KBM-7 (cell line): ENCODE results near the gene APOBEC3C.
"Not testable (repeated sequence)": the region's sequence is repeated elsewhere in the genome, so short reads cannot be mapped to it uniquely, and the experiment has no call there.

Source experiments
- DNase-seq: peaks from one replicate; pipeline ENCODE4 v3.0.0-alpha.2; 2015
- in situ Hi-C: fragments of 300-500 bp; cut with MboI; formaldehyde crosslinking; loops from 2 replicates; pipeline ENCODE4 v1.14.3; 2020; ENCODE audit warnings: low sequenced_read_pairs, low pct_unique_long_range_greater_than_20kb, mixed read lengths

APOBEC3C gene

GRCh38 chr22:39014723-39015121 is 665 bp downstream of the APOBEC3C start:
- DNase-seq, in situ Hi-C loops: not testable (repeated sequence)

- no peak for DNase-seq
- in situ Hi-C loops, result no loop called here
These were observed 2.5 kb downstream of the APOBEC3C start for GRCh38 chr22:39016592-39016991.

DNA sequence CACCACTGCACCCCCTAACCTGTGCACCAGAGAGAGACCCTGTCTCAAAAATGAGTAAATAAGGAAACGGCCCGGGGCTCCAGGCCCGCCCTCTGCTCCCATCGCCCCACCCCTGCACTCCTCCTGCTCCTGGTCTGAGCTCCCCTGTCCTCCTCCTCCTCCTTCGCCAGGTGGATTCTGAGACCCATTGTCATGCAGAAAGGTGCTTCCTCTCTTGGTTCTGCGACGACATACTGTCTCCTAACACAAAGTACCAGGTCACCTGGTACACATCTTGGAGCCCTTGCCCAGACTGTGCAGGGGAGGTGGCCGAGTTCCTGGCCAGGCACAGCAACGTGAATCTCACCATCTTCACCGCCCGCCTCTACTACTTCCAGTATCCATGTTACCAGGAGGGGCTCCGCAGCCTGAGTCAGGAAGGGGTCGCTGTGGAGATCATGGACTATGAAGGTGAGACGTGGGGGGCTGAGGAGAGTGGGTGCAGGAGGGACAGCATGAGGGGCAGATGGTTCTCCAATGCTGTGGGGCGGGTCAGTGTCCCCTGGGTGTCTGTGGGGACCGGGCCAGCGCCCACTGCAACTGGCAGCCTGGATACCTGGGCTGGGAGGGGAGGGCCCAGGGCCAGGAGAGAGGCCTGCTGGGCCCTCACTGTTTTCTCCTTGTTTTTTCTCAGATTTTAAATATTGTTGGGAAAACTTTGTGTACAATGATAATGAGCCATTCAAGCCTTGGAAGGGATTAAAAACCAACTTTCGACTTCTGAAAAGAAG is 3.7 kb downstream of the APOBEC3C start:
- in situ Hi-C loops, result no loop called here
- no peak for DNase-seq

DNA sequence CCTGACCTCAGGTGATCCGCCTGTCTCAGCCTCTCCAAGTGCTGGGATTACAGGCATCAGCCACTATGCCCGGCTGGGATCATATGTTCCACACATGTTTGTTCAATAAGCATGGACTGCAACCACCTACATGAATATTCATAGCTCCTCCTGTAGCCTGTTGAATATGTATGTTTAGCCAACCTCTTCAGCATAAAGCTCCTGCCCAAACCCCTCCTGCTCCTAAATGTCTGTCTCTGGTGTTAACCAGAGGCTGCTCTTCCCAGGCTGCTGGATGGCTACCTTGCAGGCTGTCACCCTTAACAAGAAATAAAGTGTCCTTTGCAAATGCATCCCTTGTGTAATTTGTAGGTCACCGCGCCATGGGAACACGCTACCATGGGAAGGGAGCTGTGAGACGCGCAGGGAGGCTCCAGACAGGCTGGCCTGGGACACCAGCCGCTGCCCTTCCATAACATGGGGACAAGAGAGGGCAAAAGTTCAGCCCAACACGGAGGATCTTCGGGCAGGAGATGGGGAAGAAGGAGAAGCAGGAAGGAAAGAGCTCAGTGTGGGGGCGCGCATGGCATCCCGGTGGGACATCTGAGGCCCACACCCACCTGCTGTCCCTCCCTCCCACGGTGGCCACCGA is 6.1 kb downstream of the APOBEC3C start:
- in situ Hi-C loops, result not testable (repeated sequence)

DNA sequence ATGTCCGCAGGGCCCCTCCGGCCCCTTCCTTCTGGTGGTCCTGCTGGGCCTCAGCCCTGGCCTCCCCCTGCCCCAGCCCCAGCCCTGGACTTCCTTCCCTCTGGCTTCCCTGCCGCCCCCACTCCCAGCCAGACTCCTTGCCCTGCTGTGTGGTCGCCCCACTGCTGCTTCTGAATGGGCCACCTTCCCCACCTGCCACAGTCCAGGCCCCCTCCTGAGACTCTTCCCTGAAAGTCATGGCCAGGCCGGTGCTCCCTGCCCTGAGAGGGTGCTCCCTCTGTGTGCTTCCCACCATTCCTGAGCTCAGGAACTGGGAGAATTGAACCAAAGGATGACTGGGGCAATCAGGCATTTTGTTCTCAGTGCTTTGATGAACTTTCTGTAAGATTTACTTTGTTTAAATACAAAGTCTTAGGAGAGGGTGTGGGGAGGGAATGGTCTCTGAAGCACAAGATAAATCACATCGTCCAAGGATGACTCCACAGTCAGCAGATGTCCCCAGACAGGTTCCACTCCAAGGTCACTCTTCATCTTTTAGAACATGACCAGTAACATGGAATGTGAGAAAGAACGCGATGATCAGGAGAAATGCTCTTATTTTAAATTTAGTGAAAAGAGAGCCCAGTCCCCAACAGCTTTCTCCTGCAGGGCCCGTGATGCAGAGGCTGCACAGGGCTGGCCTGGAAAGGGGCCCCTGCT is 7.6 kb downstream of the APOBEC3C start:
- DNase-seq, result no peak
- in situ Hi-C loops, result no loop called here

More for the DNA sequence above, 6.1 kb downstream of the APOBEC3C start:
- DNase-seq, result not testable (repeated sequence)

- in situ Hi-C loops, result no loop called here
These were observed 10.7 kb downstream of the APOBEC3C start for GRCh38 chr22:39024519-39025308.

GRCh38 chr22:39026509-39027150 is 12.6 kb downstream of the APOBEC3C start:
- in situ Hi-C loops, result no loop called here
- DNase-seq, result no peak

More at GRCh38 chr22:39024519-39025308, 10.7 kb downstream of the APOBEC3C start:
- DNase-seq, result no peak

DNA sequence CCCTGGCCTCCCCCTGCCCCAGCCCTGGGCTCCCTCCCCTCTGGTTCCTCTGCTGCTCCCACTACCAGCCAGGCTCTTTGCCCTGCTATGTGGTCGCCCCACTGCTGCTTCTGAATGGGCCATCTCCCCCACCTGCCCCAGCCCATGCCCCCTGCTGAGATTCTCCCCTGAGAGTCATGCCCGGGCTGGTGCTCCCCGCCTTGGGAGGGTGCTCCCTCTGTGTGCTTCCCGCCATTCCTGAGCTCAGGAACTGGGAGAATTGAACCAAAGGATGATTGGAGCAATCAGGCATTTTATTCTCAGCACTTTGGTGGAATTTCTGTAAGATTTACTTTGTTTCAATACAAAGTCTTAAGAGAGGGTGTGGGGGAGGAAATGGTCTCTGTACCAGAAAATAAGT is 13.7 kb downstream of the APOBEC3C start:
- in situ Hi-C loops, result no loop called here

DNA sequence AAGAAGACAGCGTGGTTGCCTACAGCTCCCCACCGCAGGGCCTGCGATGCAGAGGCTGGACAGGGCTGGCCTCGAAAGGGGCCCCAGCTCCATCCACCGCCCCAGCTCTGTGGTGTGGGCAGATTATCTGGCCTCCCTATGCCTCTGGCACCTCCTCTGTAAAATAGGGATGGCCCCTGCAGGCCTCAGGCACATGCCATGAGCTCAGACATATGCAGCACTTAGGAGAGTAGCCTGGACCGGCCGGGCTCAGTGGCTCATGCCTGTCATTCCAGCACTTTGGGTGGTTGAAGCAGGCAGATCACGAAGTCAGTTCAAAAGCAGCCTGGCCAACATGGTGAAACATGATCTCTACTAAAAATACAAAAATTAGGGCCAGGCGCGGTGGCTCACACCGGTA is 14.2 kb downstream of the APOBEC3C start:
- no peak for DNase-seq
- in situ Hi-C loops, result no loop called here

More for the DNA sequence above, 13.7 kb downstream of the APOBEC3C start:
- no peak for DNase-seq

- in situ Hi-C loops, result no loop called here
- no peak for DNase-seq
These were observed 15.2 kb downstream of the APOBEC3C start for GRCh38 chr22:39029227-39029626.

DNA sequence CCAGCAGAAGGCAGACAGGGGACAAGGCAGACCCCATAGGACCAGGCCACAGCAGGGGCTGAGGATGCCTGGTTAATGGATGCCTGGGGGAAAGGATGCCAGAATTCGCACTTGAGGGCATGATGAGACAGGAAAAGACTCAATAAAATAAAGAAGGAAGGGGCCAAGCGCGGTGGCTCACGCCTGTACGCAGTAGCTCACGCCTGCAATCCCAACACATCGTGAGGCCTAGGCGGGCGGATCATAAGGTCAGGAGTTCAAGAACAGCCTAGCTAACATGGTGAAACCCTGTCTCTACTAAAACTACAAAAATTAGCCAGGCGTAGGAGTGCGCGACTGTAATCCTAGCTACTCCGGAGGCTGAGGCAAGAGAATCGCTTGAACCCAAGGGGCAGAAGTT is 16.6 kb downstream of the APOBEC3C start:
- in situ Hi-C loops, result no loop called here

GRCh38 chr22:39031434-39032295 is 17.6 kb downstream of the APOBEC3C start:
- in situ Hi-C loops, DNase-seq: not testable (repeated sequence)

More for the DNA sequence above, 16.6 kb downstream of the APOBEC3C start:
- DNase-seq, result peak; percentile 23

- DNase-seq, in situ Hi-C loops: not testable (repeated sequence)
These were observed 23.0 kb downstream of the APOBEC3C start for GRCh38 chr22:39037071-39037470.

DNA sequence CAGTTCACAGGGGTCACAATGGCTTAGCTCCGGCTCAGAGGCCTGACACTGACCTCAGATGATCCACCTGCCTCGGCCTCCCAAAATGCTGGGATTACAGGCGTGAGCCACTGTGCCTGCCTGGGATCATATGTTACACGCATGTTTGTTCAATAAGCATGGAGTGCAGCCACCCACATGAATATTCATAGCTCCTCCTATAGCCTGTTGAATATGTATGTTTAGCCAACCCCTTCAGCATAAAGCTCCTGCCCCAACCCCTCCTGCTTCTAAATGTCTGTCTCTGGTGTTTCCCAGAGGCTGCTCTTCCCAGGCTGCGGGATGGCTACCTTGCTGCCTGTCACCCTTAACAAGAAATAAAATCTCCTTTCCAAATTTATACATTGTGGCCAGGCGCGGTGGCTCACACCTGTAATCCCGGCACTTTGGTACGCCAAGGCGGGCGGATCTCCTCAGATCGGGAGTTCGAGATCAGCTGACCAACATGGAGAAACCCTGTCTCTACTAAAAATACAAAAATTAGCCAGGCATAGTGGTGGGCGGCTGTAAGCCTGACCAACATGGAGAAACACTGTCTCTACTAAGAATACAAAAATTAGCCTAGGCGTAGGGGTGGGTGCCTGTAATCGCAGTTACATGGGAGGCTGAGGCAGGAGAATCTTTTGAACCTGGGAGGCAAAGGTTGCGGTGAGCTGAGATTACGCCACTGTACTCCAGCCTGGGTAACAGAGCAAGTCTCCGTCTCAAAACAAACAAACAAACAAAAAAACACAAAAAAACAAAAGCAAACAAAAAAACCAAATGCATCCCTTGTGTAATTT is 25.5 kb downstream of the APOBEC3C start:
- in situ Hi-C loops, result no loop called here
- no peak for DNase-seq

GRCh38 chr22:39040155-39040537 is 26.1 kb downstream of the APOBEC3C start:
- in situ Hi-C loops, DNase-seq: not testable (repeated sequence)

DNA sequence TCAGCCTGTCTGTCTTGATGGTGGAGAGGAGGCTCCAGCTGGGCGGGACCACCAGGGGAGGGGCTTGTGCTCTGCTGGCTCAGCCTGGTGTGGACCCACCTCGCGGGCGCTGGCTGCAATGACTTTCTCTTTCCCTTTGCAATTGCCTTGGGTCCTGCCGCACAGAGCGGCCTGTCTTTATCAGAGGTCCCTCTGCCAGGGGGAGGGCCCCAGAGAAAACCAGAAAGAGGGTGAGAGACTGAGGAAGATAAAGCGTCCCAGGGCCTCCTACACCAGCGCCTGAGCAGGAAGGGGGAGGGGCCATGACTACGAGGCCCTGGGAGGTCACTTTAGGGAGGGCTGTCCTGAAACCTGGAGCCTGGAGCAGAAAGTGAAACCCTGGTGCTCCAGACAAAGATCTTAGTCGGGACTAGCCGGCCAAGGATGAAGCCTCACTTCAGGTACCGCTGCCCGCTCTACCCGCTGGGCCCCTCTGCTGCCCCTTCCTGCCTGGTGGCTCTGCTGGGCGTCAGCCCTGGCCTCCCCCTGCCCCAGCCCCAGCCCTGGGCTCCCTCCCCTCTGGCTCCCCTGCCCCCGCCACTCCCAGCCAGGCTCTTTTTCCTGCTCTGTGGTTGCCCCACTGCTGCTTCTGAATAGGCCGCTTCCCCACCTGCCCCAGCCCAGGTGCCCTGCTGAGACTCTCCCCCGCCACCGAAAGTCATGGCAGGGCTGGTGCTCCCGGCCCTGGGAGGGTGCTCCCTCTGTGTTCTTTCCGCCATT is 26.7 kb downstream of the APOBEC3C start, which contains the start of gene APOBEC3F:
Gene APOBEC3F (plus strand): TSS at position 327 of the 759 bp plus-strand sequence. CDS start 97 bp downstream, at position 424.
- peak; percentile 73 for DNase-seq
- in situ Hi-C loops, result not testable (repeated sequence)
